HTR-8/SVneo (cell line): ENCODE measurements around the gene DNAAF9.
"Not testable (repeated sequence)": the region's sequence is repeated elsewhere in the genome, so short reads cannot be mapped to it uniquely, and the experiment has no call there.

Source experiments
- DNase-seq: peaks from one replicate; pipeline ENCODE4 v3.0.0; 2011; ENCODE audit warnings: low spot score, mixed read lengths; ENCODE audit not compliant: insufficient read length
- FAIRE-seq: peaks from 2 replicates; lab custom pipeline; 2011; peaks lifted over from hg19 to GRCh38; lab: Jason Lieb, UNC

DNAAF9 gene

GRCh38 chr20:3407040-3407770 is at the start of gene DNAAF9:
TSS of gene DNAAF9 (minus strand) at chr20:3407669. CDS start at chr20:3407557, 112 bp downstream.
- no peak for FAIRE-seq
- peak; percentile 67 for DNase-seq

- DNase-seq (no peak), FAIRE-seq (no peak)
These were observed 49.2 kb upstream of the DNAAF9 start for GRCh38 chr20:3456648-3457047.

GRCh38 chr20:3454831-3455230 is 47.4 kb upstream of the DNAAF9 start:
- FAIRE-seq (no peak), DNase-seq (no peak)

- DNase-seq (no peak), FAIRE-seq (peak; percentile 57)
These were observed 45.2 kb upstream of the DNAAF9 start for GRCh38 chr20:3452690-3453089.

GRCh38 chr20:3452136-3452535 is 44.7 kb upstream of the DNAAF9 start:
- FAIRE-seq (no peak), DNase-seq (no peak)

GRCh38 chr20:3449319-3449718 is 41.9 kb upstream of the DNAAF9 start:
- DNase-seq: no peak

GRCh38 chr20:3447321-3447720 is 39.9 kb upstream of the DNAAF9 start:
- no peak for DNase-seq
- no peak for FAIRE-seq

More at GRCh38 chr20:3449319-3449718, 41.9 kb upstream of the DNAAF9 start:
- no peak for FAIRE-seq

- FAIRE-seq: no peak
These were observed 39.3 kb upstream of the DNAAF9 start for GRCh38 chr20:3446779-3447178.

GRCh38 chr20:3436864-3437574 is 29.6 kb upstream of the DNAAF9 start:
- FAIRE-seq (no peak), DNase-seq (no peak)

More at GRCh38 chr20:3446779-3447178, 39.3 kb upstream of the DNAAF9 start:
- DNase-seq: no peak

- no peak for FAIRE-seq
- no peak for DNase-seq
These were observed 26.8 kb upstream of the DNAAF9 start for GRCh38 chr20:3434232-3434631.

- FAIRE-seq (no peak), DNase-seq (no peak)
These were observed 26.3 kb upstream of the DNAAF9 start for GRCh38 chr20:3433744-3434143.

- no peak for FAIRE-seq
- no peak for DNase-seq
These were observed 25.4 kb upstream of the DNAAF9 start for GRCh38 chr20:3432844-3433243.

GRCh38 chr20:3431109-3431508 is 23.6 kb upstream of the DNAAF9 start:
- DNase-seq: no peak
- FAIRE-seq: no peak

GRCh38 chr20:3430376-3431069 is 23.1 kb upstream of the DNAAF9 start:
- no peak for FAIRE-seq
- no peak for DNase-seq

- DNase-seq, FAIRE-seq: not testable (repeated sequence)
These were observed 19.3 kb upstream of the DNAAF9 start for GRCh38 chr20:3426766-3427165.

GRCh38 chr20:3423126-3423525 is 15.7 kb upstream of the DNAAF9 start:
- FAIRE-seq: no peak
- DNase-seq: no peak

GRCh38 chr20:3421985-3422384 is 14.5 kb upstream of the DNAAF9 start:
- no peak for FAIRE-seq
- no peak for DNase-seq

GRCh38 chr20:3420211-3420707 is 12.8 kb upstream of the DNAAF9 start:
- no peak for DNase-seq
- no peak for FAIRE-seq

- not testable (repeated sequence) for DNase-seq, FAIRE-seq
These were observed 10.7 kb upstream of the DNAAF9 start for GRCh38 chr20:3418161-3418560.

- FAIRE-seq (no peak), DNase-seq (no peak)
These were observed 6.7 kb upstream of the DNAAF9 start for GRCh38 chr20:3414122-3414521.

GRCh38 chr20:3413393-3413889 is 6.0 kb upstream of the DNAAF9 start:
- DNase-seq (no peak), FAIRE-seq (no peak)
